ENCODE measurements around the gene ZCCHC14. TPM values are rescaled to one million over a fixed set of nuclear protein-coding genes. Genes with fewer than 3 reads are reported as not detected.

The ZCCHC14 gene
- total and polyA plus RNA-seq, 2 of the 13 experiments (the other 11 are each of a cell fraction or from before 2014, with no cell fraction given): 12.4 to 12.5 TPM

DNA sequence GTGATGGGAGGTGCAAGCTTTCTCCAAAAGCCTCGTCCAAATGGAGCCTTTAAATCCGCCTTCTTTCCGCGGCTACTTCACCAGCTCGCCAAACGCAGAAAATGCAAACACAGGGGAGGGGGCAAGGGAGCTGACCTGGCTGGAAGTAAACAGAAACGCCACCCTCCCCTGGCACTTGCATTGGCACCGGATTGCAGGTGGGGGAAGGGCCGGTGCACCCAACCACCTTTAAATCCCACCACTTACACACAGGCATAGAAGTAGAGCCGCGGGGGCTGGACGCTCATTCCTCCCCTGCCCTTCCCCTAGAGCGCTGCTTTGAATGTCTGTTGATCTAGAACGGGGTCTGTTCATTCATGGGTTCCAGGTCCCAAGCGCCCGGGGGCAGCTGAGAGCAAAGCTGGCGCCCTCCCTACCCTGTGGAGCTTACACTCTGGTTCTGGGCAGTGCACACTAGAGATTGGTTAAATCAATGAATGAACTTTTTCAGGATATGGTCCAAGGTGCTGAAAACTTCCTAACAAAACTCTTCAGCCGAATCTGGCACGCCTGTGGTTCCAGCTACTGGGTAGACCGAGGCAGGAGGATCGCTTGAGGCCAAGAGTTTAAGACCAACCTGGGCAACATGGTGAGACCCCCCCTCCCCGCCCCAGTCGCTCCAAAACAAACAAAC lies 920 bp upstream of the ZCCHC14 start (continued):
- no peak for TF ChIP-seq EZH2 (conservative IDR thresholded peaks at IDR 0.05; ENCODE audit: low read depth, low read length)
- peak; percentile 16 to 89 for TF ChIP-seq REST (IDR thresholded peaks at IDR 0.05; ENCODE audit: borderline replicate concordance in 1 of 2, low read depth in 1 of 2, low read length in 2 of 2)
- peak; percentile 3; the same call in 1 of the 2 replicates for TF ChIP-seq PHF21A (CRISPR knock-in tag; IDR thresholded peaks at IDR 0.05)
- no peak for TF ChIP-seq ZNF296 (CRISPR knock-in tag; conservative IDR thresholded peaks at IDR 0.05)
- TF ChIP-seq SNAI1 (CRISPR knock-in tag; IDR thresholded peaks at IDR 0.05; ENCODE audit: borderline replicate concordance): 0 out of 2 replicates have a peak, but pooled peaks have one; percentile 31
- 0 out of 2 replicates have a peak, but pooled peaks have one; percentile 26 for TF ChIP-seq ZNF558 (CRISPR knock-in tag; IDR thresholded peaks at IDR 0.05; ENCODE audit: borderline replicate concordance)
- TF ChIP-seq KLF13 (CRISPR knock-in tag; IDR thresholded peaks at IDR 0.05): no peak
- no peak for TF ChIP-seq ZNF432 (CRISPR knock-in tag; IDR thresholded peaks at IDR 0.05; ENCODE audit: borderline replicate concordance)
- 0 out of 2 replicates have a peak, but pooled peaks have one; percentile 52 for TF ChIP-seq SNAPC4 (CRISPR knock-in tag; IDR thresholded peaks at IDR 0.05)
- no peak for TF ChIP-seq MIER3 (CRISPR knock-in tag; IDR thresholded peaks at IDR 0.05; ENCODE audit: borderline replicate concordance)

Measured in HepG2 (cell line).